Right renal cortex interstitium (tissue), 3 donors: ENCODE measurements around the gene MESP2. TPM values are rescaled to one million over a fixed set of nuclear protein-coding genes. Genes with fewer than 3 reads are reported as not detected.

Experiments
- DNase-seq, 3 donors: peaks; one replicate each; pipeline ENCODE4 v3.0.0-alpha.2; 2013; ENCODE audit warnings: low read depth in 3 of 3, low spot score in 2 of 3
- polyA plus RNA-seq, 3 donors: library from polyadenylated mRNA; unstranded; fragments of 120-200 nt; gene quantifications; one replicate each; pipeline ENCODE4 v1.2.1, GENCODE V29; 2013; ENCODE audit not compliant: insufficient read length in 3 of 3

Gene MESP2, protein sequence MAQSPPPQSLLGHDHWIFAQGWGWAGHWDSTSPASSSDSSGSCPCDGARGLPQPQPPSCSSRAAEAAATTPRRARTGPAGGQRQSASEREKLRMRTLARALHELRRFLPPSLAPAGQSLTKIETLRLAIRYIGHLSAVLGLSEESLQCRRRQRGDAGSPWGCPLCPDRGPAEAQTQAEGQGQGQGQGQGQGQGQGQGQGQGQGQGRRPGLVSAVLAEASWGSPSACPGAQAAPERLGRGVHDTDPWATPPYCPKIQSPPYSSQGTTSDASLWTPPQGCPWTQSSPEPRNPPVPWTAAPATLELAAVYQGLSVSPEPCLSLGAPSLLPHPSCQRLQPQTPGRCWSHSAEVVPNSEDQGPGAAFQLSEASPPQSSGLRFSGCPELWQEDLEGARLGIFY
- under 1 TPM; 0.28 to 0.67 (median 0.58) TPM for polyA plus RNA-seq

DNA sequence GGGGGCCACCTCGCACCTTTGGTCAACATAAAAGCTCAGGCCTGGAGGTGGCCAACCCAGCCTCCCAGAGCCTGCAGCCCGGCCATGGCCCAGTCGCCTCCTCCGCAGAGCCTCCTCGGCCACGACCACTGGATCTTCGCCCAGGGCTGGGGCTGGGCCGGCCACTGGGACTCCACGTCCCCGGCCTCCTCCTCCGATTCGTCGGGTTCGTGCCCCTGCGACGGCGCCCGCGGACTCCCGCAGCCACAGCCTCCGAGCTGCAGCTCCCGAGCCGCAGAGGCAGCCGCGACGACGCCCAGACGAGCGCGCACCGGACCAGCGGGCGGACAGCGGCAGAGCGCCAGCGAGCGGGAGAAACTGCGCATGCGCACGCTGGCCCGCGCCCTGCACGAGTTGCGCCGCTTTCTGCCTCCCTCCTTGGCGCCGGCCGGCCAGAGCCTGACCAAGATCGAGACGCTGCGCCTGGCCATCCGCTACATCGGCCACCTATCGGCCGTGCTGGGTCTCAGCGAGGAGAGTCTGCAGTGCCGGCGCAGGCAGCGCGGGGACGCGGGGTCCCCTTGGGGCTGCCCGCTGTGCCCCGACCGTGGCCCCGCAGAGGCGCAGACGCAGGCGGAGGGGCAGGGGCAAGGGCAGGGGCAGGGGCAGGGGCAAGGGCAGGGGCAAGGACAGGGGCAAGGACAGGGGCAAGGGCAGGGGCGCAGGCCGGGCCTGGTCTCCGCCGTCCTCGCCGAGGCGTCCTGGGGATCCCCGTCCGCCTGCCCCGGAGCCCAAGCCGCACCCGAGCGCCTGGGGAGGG is at the start of gene MESP2:
TSS of gene MESP2 (plus strand) at position 59 of the 799 bp plus-strand sequence. CDS start at position 85, 26 bp downstream.
- DNase-seq = peak; percentile 25 to 63 (median 51)

DNA sequence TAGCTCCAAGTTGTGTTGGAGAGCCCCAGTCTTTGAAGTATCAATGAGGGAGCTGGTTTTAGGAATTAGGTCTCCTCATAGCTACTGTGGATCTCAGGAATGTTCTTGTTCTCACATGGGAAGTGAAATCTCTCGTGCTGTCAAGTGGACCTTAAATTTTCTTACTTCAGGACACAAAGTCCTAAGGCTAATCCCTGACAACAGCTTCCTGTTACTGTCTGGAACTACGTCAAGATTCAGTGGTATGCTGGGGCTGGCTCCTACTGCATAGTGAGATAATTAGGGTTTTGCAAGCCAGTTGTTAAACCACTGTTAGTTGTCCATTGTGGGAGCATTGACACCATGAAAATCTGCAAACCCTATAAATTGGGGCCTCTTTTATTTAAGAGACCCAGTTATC is 47.9 kb upstream of the MESP2 start:
- no peak for DNase-seq

DNA sequence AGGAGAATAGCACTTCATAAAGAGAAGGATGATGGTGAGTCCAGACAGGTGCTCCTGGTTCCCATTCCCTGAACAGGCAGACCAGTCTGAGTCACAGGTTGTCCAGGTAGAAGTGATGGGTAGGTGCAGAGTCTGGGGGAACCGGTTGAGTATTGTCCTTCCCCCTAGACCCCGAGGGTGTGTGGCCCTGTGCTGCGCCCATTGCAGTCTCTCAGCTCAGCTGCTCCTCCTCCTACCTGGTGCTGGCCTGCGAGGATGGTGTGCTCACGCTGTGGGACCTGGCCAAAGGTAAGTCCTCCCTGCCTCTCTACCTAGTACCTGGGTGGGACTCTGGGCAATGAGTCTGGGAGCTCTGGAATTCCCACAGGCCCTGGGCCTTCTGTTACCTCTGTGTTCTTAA is 44.9 kb upstream of the MESP2 start:
- no peak for DNase-seq

DNA sequence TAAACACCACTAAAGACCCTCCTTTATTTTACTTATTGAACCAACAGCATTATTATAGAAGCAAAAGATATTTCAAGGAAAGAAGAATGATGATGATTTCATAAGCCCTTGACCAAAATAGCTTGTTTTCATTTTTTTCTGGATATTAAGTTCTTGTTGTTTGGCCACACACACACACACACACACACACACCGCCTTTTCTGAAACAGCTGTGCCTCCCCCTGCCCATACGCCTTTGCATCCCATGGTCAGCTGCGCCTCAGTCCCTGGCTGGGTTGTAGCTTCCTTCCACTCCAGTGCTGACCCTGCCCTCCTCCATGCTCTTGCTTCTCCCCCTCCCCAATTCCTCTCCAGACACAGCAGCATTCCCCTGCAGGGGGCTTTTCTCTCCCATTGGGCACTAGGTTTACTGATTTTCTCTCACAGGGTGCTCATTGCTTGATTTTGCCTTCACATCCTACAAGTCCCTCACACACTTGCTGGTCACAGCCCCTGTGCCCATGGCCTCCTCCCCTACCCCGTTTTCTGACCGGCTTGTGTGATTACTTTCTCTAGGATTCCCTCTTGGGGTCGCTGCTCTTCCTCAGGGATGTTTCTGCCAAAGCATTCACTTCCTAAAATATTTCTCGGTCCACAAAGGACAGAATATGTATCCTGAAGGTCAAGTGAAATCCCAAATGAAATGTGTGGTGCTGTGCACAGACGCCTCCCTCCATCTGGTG is 43.5 kb upstream of the MESP2 start:
- no peak for DNase-seq

DNA sequence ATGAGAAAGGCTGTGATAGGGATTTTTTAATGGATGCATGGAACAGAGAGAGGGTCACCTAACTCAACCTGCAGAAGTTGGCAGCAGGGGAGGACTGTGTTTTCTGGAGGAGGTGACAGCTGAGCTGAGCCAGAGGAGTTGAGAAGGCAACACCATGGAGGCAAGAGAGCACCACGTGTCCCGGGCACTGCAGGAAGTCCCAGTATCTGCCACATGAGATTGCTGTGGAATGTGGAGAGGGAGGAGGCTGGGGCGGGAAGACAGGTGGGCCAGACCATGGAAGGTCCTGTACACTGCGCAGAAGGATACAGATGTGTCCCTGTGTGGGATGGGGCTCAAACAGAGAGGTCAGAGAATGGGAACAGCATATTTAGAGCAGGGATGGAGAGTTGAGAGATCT is 40.4 kb upstream of the MESP2 start:
- no peak for DNase-seq

DNA sequence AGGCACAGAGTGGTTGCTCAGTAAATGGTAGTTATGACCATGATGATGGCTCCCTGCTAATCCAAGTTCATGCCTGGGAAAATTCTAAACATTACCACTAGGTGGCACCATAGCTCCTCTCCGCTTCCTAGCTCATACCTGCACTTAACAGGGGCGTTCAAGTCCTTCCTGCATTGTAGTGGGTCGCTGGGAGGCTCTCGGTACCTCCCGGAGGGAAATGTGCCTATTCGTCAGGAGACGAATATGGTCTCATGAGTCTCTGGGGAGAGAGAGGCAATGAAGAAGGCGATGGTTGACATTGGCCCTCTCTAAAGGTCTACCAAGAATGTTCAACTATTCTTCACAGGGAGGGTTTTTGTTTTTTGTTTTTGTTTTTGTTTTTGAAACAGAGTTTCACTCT is 36.0 kb upstream of the MESP2 start:
- peak in 2 of 3 donors; percentile 60 to 71 for DNase-seq

DNA sequence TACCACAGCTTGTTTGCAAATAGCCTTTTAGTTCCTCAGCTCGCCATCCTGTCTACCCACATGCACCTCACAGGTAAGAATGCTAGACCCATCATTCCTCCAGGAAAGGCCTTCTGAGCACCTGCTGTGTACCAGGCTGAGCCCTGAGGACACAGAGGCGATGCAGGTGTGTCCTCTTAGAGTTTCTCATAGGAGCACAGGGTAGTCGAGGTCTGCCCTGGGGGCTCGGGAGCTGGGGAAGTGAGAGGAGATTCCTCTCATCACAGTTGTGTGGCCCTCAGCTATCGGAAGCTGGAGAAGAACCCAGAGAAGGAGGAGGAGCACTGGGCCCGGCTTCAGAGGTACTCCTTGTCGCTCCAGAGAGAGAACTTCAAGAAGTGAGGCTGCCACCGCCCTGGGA is 33.1 kb upstream of the MESP2 start:
- DNase-seq = no peak

DNA sequence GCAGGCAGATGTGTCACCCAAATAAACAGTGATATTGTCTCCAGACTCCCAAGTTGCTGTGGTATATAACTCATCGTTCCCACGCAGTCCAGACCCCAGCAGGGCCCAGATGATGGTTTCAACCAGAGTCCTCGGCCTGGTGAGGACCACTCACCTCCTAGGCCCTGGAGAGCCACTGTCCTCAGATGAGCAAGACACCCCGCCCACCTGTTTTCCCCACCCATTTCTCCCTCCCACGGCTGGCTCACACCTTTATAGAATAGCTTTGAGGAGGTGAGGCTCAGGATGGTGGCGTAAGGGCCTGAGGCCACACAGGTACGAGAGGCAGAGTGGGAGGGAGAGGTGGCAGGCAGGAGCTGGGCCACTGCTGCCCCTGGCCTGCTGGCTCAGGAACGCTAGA is 32.5 kb upstream of the MESP2 start:
- no peak for DNase-seq

DNA sequence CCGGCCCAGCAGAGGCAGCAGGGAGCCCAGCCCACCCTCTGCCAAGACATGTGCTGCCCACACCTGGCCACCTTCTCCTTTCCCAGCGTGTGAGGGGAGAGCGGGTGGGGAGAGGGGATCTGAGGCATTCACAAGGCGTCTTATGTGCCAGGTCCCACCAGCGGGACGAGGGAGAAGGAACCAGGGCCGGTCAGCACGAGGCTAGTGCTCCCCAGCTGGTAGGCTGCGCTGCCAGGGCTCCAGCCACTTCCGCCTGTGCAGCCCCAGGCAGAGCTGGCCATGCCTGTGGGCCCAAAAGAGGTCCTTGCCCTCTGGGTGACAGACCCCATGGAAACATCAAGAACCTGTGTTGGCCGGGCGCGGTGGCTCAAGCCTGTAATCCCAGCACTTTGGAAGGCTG is 31.0 kb upstream of the MESP2 start:
- DNase-seq = no peak

DNA sequence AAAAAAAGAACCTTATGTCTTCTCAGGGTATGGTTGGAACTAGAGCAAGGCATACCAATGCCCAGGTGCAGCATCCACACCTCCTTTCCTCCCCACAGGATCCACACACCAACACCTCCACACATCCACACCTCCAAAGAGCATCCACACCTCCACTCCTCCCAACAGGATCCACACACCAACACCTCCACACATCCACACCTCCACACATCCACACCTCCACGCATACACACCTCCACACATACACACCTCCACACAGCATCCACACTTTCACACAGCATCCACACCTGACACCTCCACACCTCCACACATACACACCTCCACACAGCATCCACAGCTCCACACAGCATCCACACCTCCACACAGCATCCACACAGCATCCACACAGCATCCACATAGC is 30.4 kb upstream of the MESP2 start:
- DNase-seq = no peak

DNA sequence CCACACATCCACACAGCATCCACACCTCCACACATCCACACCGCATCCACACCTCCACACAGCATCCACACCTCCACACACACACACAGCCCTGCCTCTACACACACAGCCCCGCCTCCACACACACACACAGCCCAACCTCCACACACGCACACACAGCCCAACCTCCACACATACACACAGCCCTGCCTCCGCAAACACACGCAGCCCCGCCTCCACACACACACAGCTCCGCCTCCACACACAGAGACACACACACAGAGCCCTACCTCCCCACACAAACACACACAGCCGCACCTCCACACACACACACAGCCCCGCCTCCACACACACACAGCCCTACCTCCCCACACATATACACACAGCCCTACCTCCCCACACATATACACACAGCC is 29.7 kb upstream of the MESP2 start:
- no peak for DNase-seq

DNA sequence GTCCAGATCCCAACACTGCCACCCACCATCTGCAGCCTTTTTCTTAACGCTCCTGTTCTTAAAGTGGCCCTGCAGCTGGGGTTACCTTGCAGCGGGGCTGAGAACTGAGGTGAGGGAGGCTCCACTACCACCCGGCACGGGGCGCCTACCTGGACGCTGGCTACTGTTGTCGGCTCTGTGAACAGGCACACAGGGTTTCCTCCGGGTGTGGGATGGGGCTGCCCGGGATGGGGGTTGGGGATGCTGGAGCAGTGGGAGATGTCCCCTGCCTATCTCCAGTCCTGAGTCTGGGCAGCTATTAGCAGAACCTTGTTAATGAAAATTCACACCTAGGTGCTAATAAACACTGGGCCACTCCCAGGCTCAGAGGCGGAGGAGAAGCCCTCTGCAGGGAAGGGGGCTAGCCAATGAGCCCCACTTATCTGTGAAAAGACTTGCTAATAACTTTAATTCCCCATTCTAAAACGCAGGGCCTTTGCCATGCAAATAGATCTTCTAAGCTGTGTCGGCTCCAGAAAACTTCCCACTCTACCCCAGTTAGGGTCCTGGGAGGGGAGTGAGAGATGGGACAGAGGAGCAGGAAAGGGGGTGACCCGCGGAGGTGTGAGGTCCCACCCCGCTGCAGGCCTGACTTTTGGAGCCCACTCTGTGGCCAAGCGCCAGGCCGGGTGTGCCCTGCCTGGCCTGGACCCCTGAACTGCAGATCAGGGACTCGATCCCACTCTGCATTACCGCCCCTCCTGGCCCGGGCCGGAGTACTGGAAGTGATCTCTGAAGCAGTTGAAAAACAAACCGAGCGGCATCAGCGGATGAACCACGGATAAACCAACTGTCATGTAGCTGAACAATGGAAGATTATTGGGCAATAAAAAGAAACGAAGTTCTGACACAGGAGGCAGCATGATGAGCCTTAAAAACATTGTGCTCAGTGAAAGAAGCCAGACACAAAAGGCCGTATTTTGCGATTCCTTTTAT is 28.1 kb upstream of the MESP2 start:
- DNase-seq = no peak

DNA sequence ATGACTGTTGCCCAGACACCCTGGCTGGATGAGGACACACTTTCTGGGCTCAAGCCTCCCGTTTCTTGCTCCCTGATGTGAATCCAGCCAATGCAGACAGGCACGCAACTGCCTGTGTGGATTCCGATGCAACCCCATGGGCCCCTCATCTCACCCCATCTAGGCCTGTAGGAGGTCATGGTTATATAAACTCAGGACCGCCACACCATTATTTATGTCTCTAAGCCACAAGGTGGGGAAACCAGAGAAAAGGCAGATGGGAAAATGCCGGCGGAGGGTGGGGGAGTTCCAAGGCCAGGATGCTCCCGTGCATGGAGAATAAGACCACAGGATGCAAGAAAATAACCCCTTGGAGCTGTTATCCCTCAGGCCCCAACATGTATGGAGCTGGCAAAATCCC is 27.1 kb upstream of the MESP2 start:
- no peak for DNase-seq

DNA sequence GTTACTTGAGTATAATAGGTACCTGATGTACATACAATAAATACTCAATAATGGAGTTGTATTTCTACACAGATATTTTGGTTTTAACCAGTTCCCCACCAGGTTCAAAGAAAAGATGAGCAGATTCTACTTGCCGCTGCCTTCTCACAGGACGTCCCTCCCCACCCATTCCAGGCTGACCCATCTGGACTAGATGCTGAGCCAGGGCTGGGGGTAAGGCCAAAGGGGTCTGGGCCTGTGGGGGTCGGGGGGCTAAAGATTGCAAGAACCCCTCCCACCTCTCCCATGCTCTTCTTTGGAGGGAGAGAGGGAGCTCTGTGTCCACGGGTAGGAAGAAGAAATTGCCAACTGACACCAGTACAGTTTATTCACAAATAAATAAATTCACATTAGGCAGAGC is 26.6 kb upstream of the MESP2 start:
- DNase-seq = no peak

DNA sequence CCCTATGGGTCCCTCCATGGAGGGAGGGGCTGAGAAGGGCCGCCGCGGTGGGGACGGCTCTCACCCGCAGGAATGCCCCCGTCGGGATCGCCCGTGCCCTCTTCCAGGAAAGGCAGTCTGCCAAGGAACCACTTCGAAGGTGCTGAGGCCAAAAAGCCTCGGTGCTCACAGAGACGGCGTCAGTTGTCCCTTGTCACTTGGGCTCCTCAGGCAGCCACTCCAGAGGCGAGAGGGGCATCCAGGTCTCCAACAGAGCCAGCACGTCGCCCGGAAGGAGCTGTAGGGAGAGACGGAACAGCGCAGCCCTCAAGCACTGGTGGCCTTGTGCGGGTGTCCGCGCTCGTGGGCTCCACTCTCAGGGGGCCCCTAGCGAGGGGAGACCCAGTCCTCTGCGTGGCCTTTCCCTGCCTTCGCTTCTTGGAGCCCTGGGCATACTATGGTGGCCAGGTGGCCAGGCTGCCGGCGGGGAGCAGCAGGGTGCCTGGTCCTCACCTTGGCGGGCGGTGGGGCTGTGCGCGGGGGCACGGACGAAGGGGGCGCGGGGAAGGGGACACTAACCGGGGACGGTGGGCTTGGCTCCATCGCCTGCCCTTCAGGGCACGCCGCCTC is 26.1 kb upstream of the MESP2 start:
- DNase-seq = no peak

DNA sequence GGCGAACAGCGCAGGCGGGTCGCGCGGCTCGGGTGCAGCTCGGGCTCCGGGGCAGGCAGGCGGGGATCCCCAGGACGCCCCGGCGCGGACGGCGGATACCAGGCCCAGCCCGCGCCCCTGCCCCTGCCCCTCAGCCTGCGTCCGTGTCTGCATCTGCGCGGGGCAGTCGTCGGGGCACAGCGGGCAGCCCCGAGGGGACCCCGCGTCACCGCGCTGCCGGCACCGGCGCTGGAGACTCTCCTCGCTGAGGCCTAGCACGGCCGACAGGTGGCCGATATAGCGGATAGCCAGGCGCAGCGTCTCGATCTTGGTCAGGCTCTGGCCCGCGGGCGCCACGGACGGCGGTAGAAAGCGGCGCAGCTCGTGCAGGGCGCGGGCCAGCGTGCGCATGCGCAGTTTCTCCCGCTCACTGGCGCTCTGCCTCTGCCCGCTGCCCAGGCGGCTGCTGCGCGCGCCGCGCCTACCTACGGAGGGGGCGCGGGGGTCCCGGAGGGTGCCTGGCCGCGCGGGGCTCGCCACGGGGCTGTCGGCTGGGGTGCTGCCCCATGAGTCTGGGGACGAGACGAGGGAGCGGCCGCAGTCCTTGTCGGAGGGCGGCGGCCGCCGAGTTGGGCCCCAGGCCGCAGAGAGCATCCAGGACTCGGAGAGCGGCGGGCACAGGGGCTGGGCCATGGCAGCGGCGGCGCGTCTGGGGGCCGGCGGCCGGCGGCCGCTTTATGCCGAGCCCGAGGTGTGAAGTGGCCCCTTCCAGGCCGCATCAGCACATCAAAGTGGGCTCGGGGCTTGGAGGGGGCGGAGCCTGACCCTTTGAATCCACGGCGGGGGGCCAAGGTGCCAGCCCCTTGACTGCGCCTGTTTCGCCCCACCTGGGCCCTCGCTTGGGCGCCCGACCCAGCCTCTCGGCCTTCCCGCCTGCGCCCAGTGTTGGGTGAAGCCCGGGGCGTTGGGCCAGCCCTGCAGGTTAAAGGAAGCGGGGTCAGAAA is 25.3 kb upstream of the MESP2 start, which contains the start of gene MESP1:
TSS of gene MESP1 (minus strand) at position 690 of the 983 bp plus-strand sequence. CDS start at position 672, 18 bp downstream.
- peak; percentile 72 to 83 (median 82) for DNase-seq

DNA sequence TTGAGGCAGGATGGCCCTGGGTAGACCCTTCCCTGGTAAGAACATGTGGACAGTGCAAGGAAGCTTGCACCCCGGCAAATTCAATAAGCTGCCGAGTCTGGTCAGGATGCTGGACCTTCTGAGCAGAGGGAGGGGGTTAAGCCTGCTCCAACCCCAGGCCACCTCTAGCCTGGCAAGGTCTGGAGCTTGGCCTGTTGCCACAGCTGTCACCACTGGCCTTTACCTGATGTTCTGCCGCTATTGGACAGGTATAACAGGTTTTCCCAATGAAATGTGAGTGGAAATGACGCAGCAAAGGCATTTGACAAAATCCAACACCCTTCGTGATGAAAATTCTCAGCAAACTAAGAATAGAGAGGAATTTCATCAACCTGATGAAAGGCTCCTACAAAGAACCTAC is 24.4 kb upstream of the MESP2 start:
- DNase-seq = no peak

DNA sequence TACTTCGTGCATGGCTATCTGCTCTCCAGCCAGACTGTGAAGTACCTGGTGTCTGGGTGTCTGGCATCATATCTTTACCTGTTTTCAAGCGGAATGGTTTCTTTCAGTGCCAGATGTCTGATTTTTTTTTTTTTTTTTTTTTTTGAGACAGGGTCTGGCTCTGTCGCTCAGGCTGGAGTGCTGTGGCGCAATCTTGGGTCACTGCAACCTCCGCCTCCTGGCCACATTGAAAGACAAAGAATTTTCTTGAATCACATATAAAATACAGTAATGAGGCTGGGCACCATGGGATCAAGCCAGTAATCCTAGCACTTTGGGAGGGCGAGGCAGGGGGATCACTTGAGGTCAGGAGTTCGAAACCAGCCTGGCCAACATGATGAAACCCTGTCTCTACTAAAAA is 22.3 kb upstream of the MESP2 start:
- no peak for DNase-seq
